Panc1 (cell line): Measurements from ENCODE around the gene HHEX.

Experiments
- CTCF ChIP-seq: fragments of 450-650 bp; IDR thresholded peaks from 2 replicates; pipeline ENCODE4 v1.5.1; 2017; ENCODE audit warnings: mild to moderate bottlenecking
- POLR2AphosphoS5 ChIP-seq: IDR thresholded peaks from 2 replicates; pipeline ENCODE4 v1.6.1; 2012; ENCODE audit warnings: mild to moderate bottlenecking, low read depth, low read length, moderate library complexity
- REST ChIP-seq, 2 experiments: IDR thresholded peaks; 2 replicates each; pipeline ENCODE4 v1.6.1; 2011 to 2012; ENCODE audit warnings: low read depth in 2 of 2, control low read depth in 1 of 2, low read length in 1 of 2, mild to moderate bottlenecking in 1 of 2, moderate library complexity in 1 of 2; ENCODE audit not compliant: insufficient read depth in 1 of 2
- SIN3A ChIP-seq: IDR thresholded peaks from 2 replicates; pipeline ENCODE4 v1.6.1; 2012; ENCODE audit warnings: low read depth, mild to moderate bottlenecking, low read length, moderate library complexity, borderline replicate concordance; ENCODE audit not compliant: insufficient read depth
- TCF7L2 ChIP-seq: IDR thresholded peaks from 2 replicates; pipeline ENCODE4 v1.6.1; 2011; ENCODE audit warnings: mild to moderate bottlenecking, low read depth, low read length, inconsistent platforms

GRCh38 chr10:92688573-92688926 is 1.2 kb upstream of the HHEX start:
- TF ChIP-seq CTCF (no peak), REST (IDR thresholded peaks at IDR 0.05; ENCODE audit: insufficient read depth in 1 of 2, low read depth in 2 of 2, low read length in 1 of 2) (no peak), POLR2AphosphoS5 (no peak), SIN3A (no peak), TCF7L2 (no peak)
